Calu3 (cell line): ENCODE data around the gene SBF1. TPM values are rescaled to one million over a fixed set of nuclear protein-coding genes. Genes with fewer than 3 reads are reported as not detected.

Experiments used
- BruUV-seq: library from RNA; stranded (reverse); fragments of 400-500 nt; replicated peaks from 2 replicates; lab custom pipeline; 2021; lab: Mats Ljungman, UMichigan
- CTCF ChIA-PET: fragments of 300-600 bp; sonication (Branson Sonifier 250); formaldehyde crosslinking; loops from one replicate; lab custom pipeline; 2022; ENCODE audit warnings: antibody characterized with exemption; lab: Charles Lee
- DNase-seq: peaks from one replicate; pipeline ENCODE4 v3.0.0; 2022
- H3K27ac Mint-ChIP-seq: one replicate; pipeline ENCODE4 v1.8.0; 2022; ENCODE audit warnings: mixed read lengths; ENCODE audit not compliant: unreplicated experiment
- H3K27me3 Mint-ChIP-seq: one replicate; pipeline ENCODE4 v1.8.0; 2022; ENCODE audit warnings: mixed read lengths; ENCODE audit not compliant: unreplicated experiment
- H3K36me3 Mint-ChIP-seq: one replicate; pipeline ENCODE4 v1.8.0; 2022; ENCODE audit warnings: mild to moderate bottlenecking, moderate library complexity, mixed read lengths; ENCODE audit not compliant: insufficient read depth, unreplicated experiment
- H3K4me1 Mint-ChIP-seq: one replicate; pipeline ENCODE4 v1.8.0; 2022; ENCODE audit warnings: mild to moderate bottlenecking, low read depth, mixed read lengths; ENCODE audit not compliant: unreplicated experiment
- H3K4me3 Mint-ChIP-seq: one replicate; pipeline ENCODE4 v1.8.0; 2022; ENCODE audit warnings: mild to moderate bottlenecking, low read depth, moderate library complexity, mixed read lengths; ENCODE audit not compliant: unreplicated experiment
- H3K9me3 Mint-ChIP-seq: one replicate; pipeline ENCODE4 v1.8.0; 2022; ENCODE audit warnings: low read depth, mixed read lengths; ENCODE audit not compliant: unreplicated experiment
- CTCF ChIP-seq: fragments of 200-600 bp; IDR thresholded peaks from one replicate; pipeline ENCODE4 v1.8.0; 2022; ENCODE audit warnings: antibody characterized with exemption; ENCODE audit not compliant: unreplicated experiment
- intact Hi-C: fragments of 100-400 bp; cut with micrococcal nuclease; formaldehyde crosslinking; loops from one replicate; pipeline ENCODE4 v1.10.0; 2022; ENCODE audit not compliant: unreplicated experiment
- total RNA-seq: library from RNA; stranded (reverse); gene quantifications from 2 replicates; pipeline ENCODE4 v1.2.3, GENCODE V29; 2022

The SBF1 gene
- total RNA-seq, 1 experiment from 2014 or later: 104 TPM

- Mint-ChIP-seq H3K36me3 (peaks cover 72% of the 10 kb centered on the region), H3K4me1 (peaks cover 36% of the 10 kb centered on the region), H3K4me3 (no peak overlapping the region), H3K27ac (no peak overlapping the region), H3K9me3 (no peaks in the 10 kb centered on the region), H3K27me3 (no peaks in the 10 kb centered on the region)
- BruUV-seq: no TSS peak
- no peak for DNase-seq
- CTCF ChIA-PET: interaction anchor here (0.6 kb wide), 1 partner anchor 19 kb away, joined by 5 read pairs; no protein-coding TSS in a partner anchor
- intact Hi-C loops: no loop called here
- TF ChIP-seq CTCF: no peak
Observed at GRCh38 chr22:50468626-50469025, 6.2 kb downstream of the SBF1 start.

- no peak for DNase-seq
- Mint-ChIP-seq H3K4me3 (no peak overlapping the region), H3K4me1 (peaks cover 29% of the 10 kb centered on the region), H3K36me3 (peaks cover 72% of the 10 kb centered on the region), H3K9me3 (no peaks in the 10 kb centered on the region), H3K27ac (no peak overlapping the region), H3K27me3 (no peaks in the 10 kb centered on the region)
- CTCF ChIA-PET: no interaction called here
- intact Hi-C loops: no loop called here
- no peak for TF ChIP-seq CTCF
- BruUV-seq: no TSS peak
Observed at GRCh38 chr22:50467773-50468440, 6.9 kb downstream of the SBF1 start.

- H3K27ac Mint-ChIP-seq: no peak overlapping the region
- H3K4me1 Mint-ChIP-seq: peaks cover 23% of the 10 kb centered on the region
- intact Hi-C loops: no loop called here
Observed at GRCh38 chr22:50467341-50467740, 7.5 kb downstream of the SBF1 start.

More at GRCh38 chr22:50467341-50467740, 7.5 kb downstream of the SBF1 start:
- Mint-ChIP-seq H3K36me3 (peaks cover 72% of the 10 kb centered on the region), H3K9me3 (no peaks in the 10 kb centered on the region), H3K27me3 (no peaks in the 10 kb centered on the region), H3K4me3 (no peak overlapping the region)
- CTCF ChIA-PET: no interaction called here
- BruUV-seq: no TSS peak
- DNase-seq: no peak
- TF ChIP-seq CTCF: no peak
